ENCODE measurements around the gene SH2D3C.

Gene SH2D3C

GRCh38 chr9:127754099-127755060 is 24.1 kb downstream of the SH2D3C start:
- intact Hi-C loops (cut with DNase I) = no loop called here
- DNase-seq = peak in 41 of 42 donors; percentile 48 to 88 (median 74)

- no peak for DNase-seq
- intact Hi-C loops (cut with DNase I) = no loop called here
These were observed 24.8 kb downstream of the SH2D3C start for GRCh38 chr9:127753622-127754021.

- DNase-seq = no peak
- intact Hi-C loops (cut with DNase I) = no loop called here
These were observed 25.3 kb downstream of the SH2D3C start for GRCh38 chr9:127753148-127753547.

GRCh38 chr9:127751269-127752054 is 27.0 kb downstream of the SH2D3C start:
- no peak for DNase-seq
- intact Hi-C loops (cut with DNase I) = no loop called here

DNA sequence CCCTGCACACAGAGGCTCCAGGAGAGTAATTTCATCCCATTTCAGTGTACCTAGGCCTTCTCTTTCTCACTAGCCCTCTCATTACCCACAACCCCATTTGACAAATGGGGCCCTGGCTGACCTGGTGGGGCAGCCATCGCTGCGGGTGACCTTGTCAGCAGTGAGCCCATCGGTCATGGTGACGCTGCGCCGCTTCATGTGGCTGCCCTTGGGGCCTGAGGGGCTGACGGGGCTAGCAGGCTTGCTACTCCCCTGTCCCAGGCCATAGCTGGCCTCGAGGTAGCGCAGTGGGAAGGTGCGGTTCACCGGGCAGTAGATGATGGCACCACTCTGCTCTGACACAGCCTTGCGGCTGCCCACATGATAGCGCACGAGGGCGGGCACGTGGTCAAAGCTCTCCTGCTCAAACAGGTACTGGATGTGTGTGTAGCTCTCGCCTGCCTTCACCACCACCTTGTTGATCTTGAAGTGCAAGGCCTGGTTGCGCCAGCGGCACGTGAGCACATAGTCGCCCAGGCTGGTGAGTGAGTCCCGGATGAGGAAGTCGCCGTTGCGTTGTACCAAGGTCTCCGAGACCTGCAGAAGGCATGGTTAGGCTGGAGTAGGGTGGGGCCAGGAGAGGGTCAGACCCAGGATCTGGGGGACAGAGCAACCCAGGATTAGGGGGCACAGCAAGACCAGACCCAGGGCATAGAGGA is 29.2 kb downstream of the SH2D3C start:
- intact Hi-C loops (cut with DNase I) = no loop called here
- no peak for DNase-seq

DNA sequence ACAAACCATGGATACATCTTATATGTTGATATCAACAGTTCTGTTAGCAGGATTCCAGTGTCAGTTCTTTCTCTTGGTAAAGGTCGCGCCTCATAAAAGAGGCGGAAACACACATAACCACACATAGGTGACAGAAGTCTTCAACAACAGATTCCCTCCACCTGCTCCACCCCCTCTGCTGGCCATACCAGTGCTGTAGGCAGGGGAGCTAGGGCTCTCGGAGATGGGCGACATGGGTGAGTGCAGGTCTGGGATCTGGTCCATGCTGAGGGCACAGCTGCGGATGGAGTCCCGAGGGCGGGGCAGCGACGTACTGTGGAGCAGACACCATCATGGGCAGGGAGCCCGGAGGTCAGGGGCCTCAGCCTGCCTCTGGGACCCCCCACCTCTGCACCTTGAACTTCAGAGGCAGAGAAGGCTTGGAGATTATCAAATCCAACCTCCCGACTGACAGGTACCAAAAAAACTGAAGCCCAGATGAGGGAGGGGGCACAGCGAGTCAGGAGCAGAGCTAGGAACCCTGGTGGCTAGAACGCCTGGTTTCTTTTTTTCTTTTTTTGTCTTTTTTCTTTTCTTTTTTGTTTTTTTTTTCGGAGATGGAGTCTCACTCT is 31.4 kb downstream of the SH2D3C start:
- DNase-seq = no peak
- intact Hi-C loops (cut with DNase I) = no loop called here

DNA sequence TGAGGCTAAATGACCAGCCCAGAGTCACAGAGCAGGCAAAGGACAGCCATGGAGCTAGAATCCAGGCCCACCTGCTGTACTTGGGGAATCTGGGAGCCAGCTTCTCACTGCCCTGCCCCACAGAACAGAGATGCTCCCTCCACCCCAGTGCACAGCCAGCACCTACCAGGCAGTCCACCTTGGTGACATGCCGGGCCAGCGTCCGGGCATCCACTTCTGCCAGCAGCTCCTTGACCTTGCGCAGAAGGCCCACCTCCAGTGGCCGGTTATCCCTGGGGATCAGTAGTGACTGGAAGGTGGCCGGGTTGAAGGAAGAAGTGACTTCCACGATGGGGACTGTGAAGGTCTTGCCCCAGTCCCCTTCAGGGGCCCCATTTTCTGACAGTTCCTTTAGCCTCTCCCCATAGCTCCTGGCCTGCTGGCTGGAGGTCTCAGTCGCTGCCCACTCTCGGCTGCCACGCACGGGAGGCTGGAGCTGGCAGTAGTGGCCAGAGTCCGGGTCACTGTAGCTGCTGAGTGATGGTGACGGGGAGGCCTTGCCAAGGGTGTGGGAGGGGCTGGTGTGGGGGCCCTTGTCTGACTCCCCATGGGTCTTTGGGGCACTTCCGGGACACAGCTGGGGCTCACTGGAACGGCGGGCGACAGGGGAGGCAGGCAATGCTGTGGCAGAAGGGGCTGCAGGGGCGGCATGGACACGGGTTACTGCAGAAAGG is 33.9 kb downstream of the SH2D3C start:
- intact Hi-C loops (cut with DNase I) = no loop called here
- DNase-seq = no peak

- intact Hi-C loops (cut with DNase I) = no loop called here
- peak in 25 of 42 donors; percentile 13 to 75 (median 44) for DNase-seq
These were observed 35.9 kb downstream of the SH2D3C start for GRCh38 chr9:127742435-127743088.

- intact Hi-C loops (cut with DNase I) = no loop called here
- peak; percentile 57 to 94 (median 86) for DNase-seq
These were observed 36.5 kb downstream of the SH2D3C start for GRCh38 chr9:127741831-127742434.

DNA sequence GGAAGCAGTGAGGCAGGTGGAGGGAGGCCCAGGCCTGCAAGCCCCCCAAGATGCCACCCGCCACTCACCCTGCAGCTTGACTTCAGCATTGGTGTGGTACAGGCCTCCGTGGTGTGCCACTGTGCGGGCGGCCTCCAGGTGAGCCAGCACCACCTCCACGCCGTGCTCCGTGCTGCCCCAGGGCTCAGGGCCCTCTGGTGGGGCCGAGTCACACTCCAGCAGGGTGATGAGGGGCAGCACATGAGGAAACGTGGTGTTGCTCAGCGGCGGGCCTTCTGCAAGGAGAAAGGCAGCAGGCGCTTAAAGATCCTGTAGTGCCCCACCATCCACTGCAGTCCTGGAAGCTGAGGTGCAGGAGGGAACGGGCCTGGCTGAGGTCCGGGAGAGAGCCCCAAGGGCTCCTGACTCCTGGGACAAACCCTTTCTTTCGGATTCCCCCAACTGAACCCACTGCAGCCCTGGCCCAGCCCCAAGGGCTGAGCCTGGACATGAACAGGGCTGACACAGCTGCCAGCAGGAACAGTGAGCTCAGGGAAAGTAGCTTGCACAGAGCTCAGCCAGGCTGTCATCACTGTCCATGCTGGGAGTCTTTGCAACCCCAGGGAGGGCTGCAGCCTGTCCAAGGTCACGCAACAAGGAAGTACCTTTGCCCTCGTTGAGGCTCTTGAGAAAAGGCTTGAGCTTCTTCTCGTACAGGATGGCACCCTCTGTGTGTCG is 38.7 kb downstream of the SH2D3C start:
- DNase-seq = no peak
- intact Hi-C loops (cut with DNase I) = loop anchor here (5.0 to 10.0 kb wide), 3 partner anchors 135 to 235 kb away; partner anchors contain the start of genes AK1 and ST6GALNAC4

DNA sequence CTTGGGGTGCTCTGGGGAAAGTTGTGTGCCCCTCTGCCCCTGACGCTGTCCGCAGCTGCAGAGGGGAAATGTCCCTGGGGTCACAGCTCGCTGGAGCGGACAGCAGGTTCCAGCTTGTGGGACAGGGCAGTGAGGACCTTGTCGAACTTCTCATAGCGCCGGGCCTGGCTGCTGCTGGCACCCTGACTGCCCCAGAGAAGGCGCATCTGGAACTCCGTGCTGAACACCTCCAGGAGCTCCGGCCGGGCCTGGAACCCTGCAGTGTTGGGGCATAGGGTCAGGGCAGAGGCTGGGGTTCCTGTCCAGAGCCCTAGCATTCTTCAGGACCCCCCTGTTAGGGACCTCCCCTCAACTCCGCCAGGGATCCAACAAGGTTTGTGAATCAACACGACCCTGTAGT is 39.8 kb downstream of the SH2D3C start:
- intact Hi-C loops (cut with DNase I) = loop anchor here (5.0 to 10.0 kb wide), 3 partner anchors 136 to 234 kb away; partner anchors contain the start of genes AK1 and ST6GALNAC4
- no peak for DNase-seq

DNA sequence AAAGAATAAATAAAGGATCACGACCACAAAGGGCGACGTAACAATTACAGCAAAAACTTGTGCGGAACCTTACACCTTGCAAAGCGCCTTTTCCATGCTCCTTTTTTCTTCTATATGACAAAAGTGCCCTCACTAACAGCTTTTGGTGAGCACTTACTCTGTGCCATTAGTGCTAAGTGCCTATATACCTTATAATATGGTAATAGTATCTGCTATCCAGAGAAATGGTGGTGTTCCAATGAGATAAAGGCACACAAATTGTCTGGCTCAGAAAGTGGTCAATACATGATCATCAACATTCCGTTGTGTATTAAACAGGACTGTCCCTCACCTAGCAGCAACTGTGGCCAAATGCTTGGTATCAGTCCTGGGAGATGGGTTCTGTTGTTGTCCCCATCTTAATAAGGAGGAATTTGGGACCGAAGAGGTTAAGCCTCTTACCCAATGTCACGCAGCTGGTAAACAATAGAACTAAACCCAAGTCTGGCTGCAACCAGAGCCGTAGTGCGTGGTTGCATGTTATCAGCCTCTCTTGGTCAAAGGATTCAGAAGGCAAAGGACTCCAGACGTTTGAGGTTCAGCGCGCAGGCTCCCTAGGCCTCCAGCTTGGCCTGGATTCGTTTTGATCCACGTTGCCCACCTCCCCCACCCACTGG is 42.8 kb downstream of the SH2D3C start:
- intact Hi-C loops (cut with DNase I) = loop anchor here (2.0 to 10.0 kb wide), 4 partner anchors 51 to 231 kb away; partner anchors contain the start of genes AK1, CDK9 and ST6GALNAC4
- no peak for DNase-seq

DNA sequence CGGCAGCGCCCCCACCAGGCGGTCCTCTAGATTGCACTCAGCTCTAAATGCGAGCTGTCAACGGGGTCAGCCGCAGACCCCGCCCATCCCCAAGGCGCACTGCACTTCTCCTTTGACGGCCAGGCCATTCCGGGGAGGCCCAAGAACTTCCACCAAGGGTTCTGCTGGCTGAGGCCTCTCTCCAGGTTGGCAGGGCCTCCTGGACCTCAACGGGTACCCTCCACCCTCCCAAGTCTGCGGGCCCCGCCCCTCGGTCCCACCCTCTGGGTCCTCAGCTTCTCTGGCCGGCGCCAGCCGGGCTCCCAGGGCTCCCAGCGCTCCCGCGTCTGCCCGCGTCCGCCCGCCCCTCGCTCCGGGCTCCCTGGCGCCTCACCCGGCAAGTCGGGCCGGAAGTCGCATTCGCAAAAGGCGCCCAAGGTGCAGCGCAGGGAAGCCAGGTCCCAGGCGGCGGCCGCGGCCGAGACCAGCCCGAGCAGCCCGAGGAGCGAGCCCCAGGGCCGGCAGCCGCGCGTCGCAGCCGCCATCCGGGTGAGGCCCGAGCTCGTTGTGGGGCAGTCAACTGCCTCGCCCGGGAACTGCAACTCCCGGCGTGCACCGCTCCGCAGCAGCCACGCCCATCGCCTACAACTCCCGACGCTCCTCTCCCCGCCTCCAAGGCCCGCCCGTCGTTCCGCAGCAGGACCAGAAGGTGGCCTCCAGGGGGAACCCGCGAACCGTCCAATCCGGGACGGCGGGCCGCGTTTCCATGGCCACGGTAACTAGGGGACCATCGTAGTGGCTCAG is 43.5 kb downstream of the SH2D3C start, which contains the start of gene TOR2A:
TOR2A (minus strand) TSS at position 548 of the 783 bp plus-strand sequence; CDS start at position 524, 24 bp downstream.
- peak; percentile 94 to 99 (median 98) for DNase-seq
- intact Hi-C loops (cut with DNase I) = loop anchor here (2.0 to 10.0 kb wide), 5 partner anchors 52 to 230 kb away; partner anchors contain the start of genes AK1, CDK9 and ST6GALNAC4

- peak in 18 of 42 donors; percentile 7 to 54 (median 34) for DNase-seq
- intact Hi-C loops (cut with DNase I) = loop anchor here (2.0 to 10.0 kb wide), 4 partner anchors 53 to 229 kb away; partner anchors contain the start of genes AK1 and CDK9
These were observed 44.2 kb downstream of the SH2D3C start for GRCh38 chr9:127734247-127734746.

All from head of caudate nucleus (tissue), 42 donors.